Mesenchymal stem cell (in vitro differentiated cells and primary cell): ENCODE data around the gene CFAP126.

Experiments used
- DNase-seq: peaks from one replicate; pipeline ENCODE4 v3.0.0-alpha.2; 2013
- H2AFZ ChIP-seq: one replicate; pipeline ENCODE4 v1.6.1; 2013; ENCODE audit warnings: low read depth, mild to moderate bottlenecking, control low read depth, inconsistent platforms, low read length, moderate library complexity
- H2AK5ac ChIP-seq: 2 replicates; pipeline ENCODE4 v1.6.1; 2013; ENCODE audit warnings: low read length, moderate library complexity, mild to moderate bottlenecking, inconsistent platforms; ENCODE audit not compliant: severe bottlenecking
- H2BK120ac ChIP-seq: one replicate; pipeline ENCODE4 v1.6.1; 2013; ENCODE audit warnings: low read depth, mild to moderate bottlenecking, inconsistent platforms, low read length, moderate library complexity
- H2BK12ac ChIP-seq, 2 experiments: one replicate each; pipeline ENCODE4 v1.6.1; 2013; ENCODE audit warnings: inconsistent platforms in 2 of 2, low read length in 2 of 2, mild to moderate bottlenecking in 2 of 2, moderate library complexity in 2 of 2, control low read depth in 1 of 2
- H2BK15ac ChIP-seq: one replicate; pipeline ENCODE4 v1.6.1; 2013; ENCODE audit warnings: mild to moderate bottlenecking, low read depth, inconsistent platforms; ENCODE audit not compliant: poor library complexity, severe bottlenecking
- H2BK5ac ChIP-seq: 2 replicates; pipeline ENCODE4 v1.6.1; 2013; ENCODE audit warnings: low read depth, mild to moderate bottlenecking, low read length, control low read depth, inconsistent platforms; ENCODE audit not compliant: poor library complexity, severe bottlenecking
- H3K14ac ChIP-seq, 2 experiments: one replicate each; pipeline ENCODE4 v1.6.1; 2013; ENCODE audit warnings: inconsistent platforms in 2 of 2, low read length in 2 of 2, control low read depth in 1 of 2, mild to moderate bottlenecking in 1 of 2, moderate library complexity in 1 of 2
- H3K18ac ChIP-seq, 2 experiments: one replicate each; pipeline ENCODE4 v1.6.1; 2013; ENCODE audit warnings: inconsistent platforms in 2 of 2, low read length in 2 of 2, control low read depth in 1 of 2, low read depth in 1 of 2, mild to moderate bottlenecking in 1 of 2
- H3K23ac ChIP-seq, 2 experiments: one replicate each; pipeline ENCODE4 v1.6.1; 2013; ENCODE audit warnings: inconsistent platforms in 2 of 2, low read length in 2 of 2, mild to moderate bottlenecking in 2 of 2, moderate library complexity in 2 of 2, control low read depth in 1 of 2
- H3K27ac ChIP-seq: 2 replicates; pipeline ENCODE4 v1.5.1; 2013; ENCODE audit warnings: mild to moderate bottlenecking, moderate library complexity, low read length, control low read depth, inconsistent platforms; ENCODE audit not compliant: poor library complexity, severe bottlenecking
- H3K27me3 ChIP-seq, 2 experiments: 2 replicates each; pipeline versions ENCODE4 v1.6.1 to v1.7.0; 2013; ENCODE audit warnings: low read length in 2 of 2, mild to moderate bottlenecking in 2 of 2, moderate library complexity in 2 of 2, control low read depth in 1 of 2, inconsistent platforms in 1 of 2; ENCODE audit not compliant: control insufficient read depth in 1 of 2, insufficient read depth in 1 of 2
- H3K36me3 ChIP-seq, 2 experiments: 2 replicates each; pipeline versions ENCODE4 v1.6.1 to v1.7.0; 2013; ENCODE audit warnings: low read length in 2 of 2, control low read depth in 1 of 2, inconsistent platforms in 1 of 2, low read depth in 1 of 2, mild to moderate bottlenecking in 1 of 2; ENCODE audit not compliant: insufficient read depth in 2 of 2, control insufficient read depth in 1 of 2
- H3K4ac ChIP-seq, 2 experiments: one replicate each; pipeline ENCODE4 v1.6.1; 2013; ENCODE audit warnings: inconsistent platforms in 2 of 2, low read length in 2 of 2, mild to moderate bottlenecking in 2 of 2, moderate library complexity in 2 of 2, control low read depth in 1 of 2, low read depth in 1 of 2
- H3K4me1 ChIP-seq: 2 replicates; pipeline ENCODE4 v1.6.1; 2013; ENCODE audit warnings: low read depth, low read length, control low read depth; ENCODE audit not compliant: control insufficient read depth, insufficient read depth
- H3K4me2 ChIP-seq: 2 replicates; pipeline ENCODE4 v1.6.1; 2013; ENCODE audit warnings: low read length, mild to moderate bottlenecking, inconsistent platforms; ENCODE audit not compliant: poor library complexity, severe bottlenecking
- H3K4me3 ChIP-seq, 2 experiments: 2 replicates each; pipeline versions ENCODE4 v1.5.1 to v1.7.0; 2013; ENCODE audit warnings: low read length in 2 of 2, mild to moderate bottlenecking in 2 of 2, control low read depth in 1 of 2, low read depth in 1 of 2; ENCODE audit not compliant: insufficient read depth in 1 of 2
- H3K79me1 ChIP-seq: replicated peaks from 2 replicates; pipeline ENCODE4 v1.6.1; 2013; ENCODE audit warnings: mild to moderate bottlenecking, control low read depth, low read length, inconsistent platforms; ENCODE audit not compliant: poor library complexity, severe bottlenecking
- H3K9ac ChIP-seq: 2 replicates; pipeline ENCODE4 v1.7.0; 2013; ENCODE audit warnings: mild to moderate bottlenecking, low read length, moderate library complexity
- H3K9me3 ChIP-seq: 2 replicates; pipeline ENCODE4 v1.7.0; 2013; ENCODE audit warnings: mild to moderate bottlenecking, low read length; ENCODE audit not compliant: control insufficient read depth
- H4K8ac ChIP-seq: one replicate; pipeline ENCODE4 v1.6.1; 2013; ENCODE audit warnings: inconsistent platforms, mild to moderate bottlenecking, low read length, moderate library complexity
- H4K91ac ChIP-seq: one replicate; pipeline ENCODE4 v1.6.1; 2013; ENCODE audit warnings: mild to moderate bottlenecking, low read length, inconsistent platforms
- WGBS: methylation state at CpG from one replicate; pipeline ENCODE4 v1.1.7; 2013; ENCODE audit warnings: mixed read lengths; 5-methylcytosine and 5-hydroxymethylcytosine counted together

Gene CFAP126

GRCh38 chr1:161381707-161382106 is 14.0 kb upstream of the CFAP126 start:
- Histone ChIP-seq H3K27ac (no peak overlapping the region), H3K4me1 (peaks cover 2% of the 10 kb centered on the region), H3K4ac (no peak overlapping the region), H3K18ac (no peak overlapping the region), H2AK5ac (no peak overlapping the region), H2BK12ac (no peak overlapping the region), H3K14ac (no peak overlapping the region), H3K23ac (no peak overlapping the region), H3K36me3 (no peaks in the 10 kb centered on the region), H3K79me1 (no peaks in the 10 kb centered on the region), H3K27me3 (no peaks in the 10 kb centered on the region), H2BK15ac (no peak overlapping the region), H2BK120ac (no peak overlapping the region), H4K91ac (no peak overlapping the region), H3K9ac (peak overlapping the region; percentile 86), H2AFZ (peak overlapping the region; percentile 14), H3K9me3 (no peaks in the 10 kb centered on the region), H4K8ac (no peak overlapping the region), H3K4me2 (no peak overlapping the region), H2BK5ac (no peak overlapping the region), H3K4me3 (no peak overlapping the region)
- 54% methylated on average over 3 of the region's 6 CpGs for WGBS
- peak; percentile 47 for DNase-seq

GRCh38 chr1:161379071-161379470 is 11.4 kb upstream of the CFAP126 start:
- Histone ChIP-seq H2BK5ac (no peak overlapping the region), H3K18ac (no peak overlapping the region), H4K91ac (peak overlapping the region; percentile 59), H3K27me3 (no peaks in the 10 kb centered on the region), H2AFZ (no peak overlapping the region), H3K14ac (no peak overlapping the region), H3K27ac (no peak overlapping the region), H3K23ac (no peak overlapping the region), H3K9ac (peak overlapping the region; percentile 70), H3K79me1 (no peaks in the 10 kb centered on the region), H2BK15ac (no peak overlapping the region), H4K8ac (no peak overlapping the region), H2BK12ac (no peak overlapping the region), H3K36me3 (no peaks in the 10 kb centered on the region), H2BK120ac (no peak overlapping the region), H3K4me2 (no peak overlapping the region), H3K4me1 (peaks cover 2% of the 10 kb centered on the region), H3K4me3 (peak overlapping the region in 1 of 2 experiments; percentile 73), H3K4ac (no peak overlapping the region), H2AK5ac (no peak overlapping the region), H3K9me3 (no peaks in the 10 kb centered on the region)
- no peak for DNase-seq
- WGBS = 96% methylated on average over 16 of the region's 18 CpGs

- Histone ChIP-seq H3K27ac (no peak overlapping the region), H3K23ac (no peak overlapping the region), H2AK5ac (no peak overlapping the region), H3K79me1 (no peaks in the 10 kb centered on the region), H3K27me3 (no peaks in the 10 kb centered on the region), H3K4me3 (no peak overlapping the region), H2BK15ac (no peak overlapping the region), H3K4me1 (peaks cover 2% of the 10 kb centered on the region), H3K18ac (no peak overlapping the region), H3K4me2 (no peak overlapping the region), H2BK5ac (no peak overlapping the region), H2BK120ac (no peak overlapping the region), H2BK12ac (no peak overlapping the region), H2AFZ (no peak overlapping the region), H3K9ac (no peak overlapping the region), H3K4ac (no peak overlapping the region), H3K36me3 (no peaks in the 10 kb centered on the region), H3K9me3 (no peaks in the 10 kb centered on the region), H4K91ac (no peak overlapping the region), H4K8ac (no peak overlapping the region), H3K14ac (no peak overlapping the region)
- no peak for DNase-seq
- WGBS = no CpG with 5 or more reads among the region's 5 CpGs
These were observed 10.3 kb upstream of the CFAP126 start for GRCh38 chr1:161378014-161378413.

GRCh38 chr1:161374373-161374772 is 6.7 kb upstream of the CFAP126 start:
- Histone ChIP-seq H3K23ac (no peak overlapping the region), H3K18ac (no peak overlapping the region), H4K8ac (no peak overlapping the region), H3K36me3 (no peaks in the 10 kb centered on the region), H2BK5ac (no peak overlapping the region), H3K4me2 (no peak overlapping the region), H2BK120ac (no peak overlapping the region), H3K4me1 (peaks cover 2% of the 10 kb centered on the region), H2BK12ac (no peak overlapping the region), H3K9ac (no peak overlapping the region), H3K27ac (no peak overlapping the region), H2AFZ (no peak overlapping the region), H3K79me1 (no peaks in the 10 kb centered on the region), H2BK15ac (no peak overlapping the region), H3K14ac (no peak overlapping the region), H4K91ac (no peak overlapping the region), H2AK5ac (no peak overlapping the region), H3K27me3 (no peaks in the 10 kb centered on the region), H3K9me3 (no peaks in the 10 kb centered on the region), H3K4ac (no peak overlapping the region), H3K4me3 (no peak overlapping the region)
- DNase-seq = peak; percentile 28
- 26% methylated on average over 1 of the region's 2 CpGs for WGBS
